Naive thymus-derived CD4-positive, alpha-beta T cell (primary cell): Measurements from ENCODE around the gene SOHLH1. TPM values are rescaled to one million over a fixed set of nuclear protein-coding genes. Genes with fewer than 3 reads are reported as not detected.
A peak's percentile ranks its signal among the peaks of the same experiment; 100 is the strongest.

Experiments
- ATAC-seq: fragments of 150-1000 bp; cut with Tn5 transposase; 2 replicates; pipeline ENCODE4 v1.10.0; 2021; ENCODE audit warnings: mild to moderate bottlenecking, moderate library complexity
- CTCF ChIA-PET: fragments of 350-600 bp; sonication (Branson Sonifier 250); formaldehyde crosslinking; loops from one replicate; lab custom pipeline; 2021; ENCODE audit warnings: antibody characterized with exemption; lab: Charles Lee
- POLR2A ChIA-PET: fragments of 350-600 bp; sonication (Branson Sonifier 250); formaldehyde crosslinking; loops from one replicate; lab custom pipeline; 2021; ENCODE audit warnings: antibody characterized with exemption, inconsistent platforms; lab: Charles Lee
- DNase-seq, 9 donors: peaks; one replicate each; pipeline versions ENCODE4 v3.0.0 to v3.0.0-alpha.2; 2020 to 2022; ENCODE audit warnings: mixed read lengths in 1 of 9
- H3K27ac ChIP-seq: one replicate; pipeline ENCODE4 v1.7.0; 2013; ENCODE audit warnings: mild to moderate bottlenecking, low read depth, low read length, moderate library complexity
- H3K27me3 ChIP-seq, 2 donors: one replicate each; pipeline ENCODE4 v1.7.0; 2013; ENCODE audit warnings: low read length in 2 of 2, mild to moderate bottlenecking in 2 of 2, moderate library complexity in 2 of 2; ENCODE audit not compliant: control insufficient read depth in 2 of 2, insufficient read depth in 2 of 2
- H3K36me3 ChIP-seq, 3 experiments: 1 replicate in 2 of 3; 2 replicates in 1 of 3; pipeline ENCODE4 v1.7.0; 2013; ENCODE audit warnings: low read length in 3 of 3, mild to moderate bottlenecking in 3 of 3, moderate library complexity in 1 of 3; ENCODE audit not compliant: insufficient read depth in 3 of 3, control insufficient read depth in 2 of 3
- H3K4me1 ChIP-seq, 2 donors: one replicate each; pipeline ENCODE4 v1.7.0; 2013; ENCODE audit warnings: low read length in 2 of 2, mild to moderate bottlenecking in 2 of 2, moderate library complexity in 1 of 2; ENCODE audit not compliant: control insufficient read depth in 2 of 2, insufficient read depth in 2 of 2
- H3K4me3 ChIP-seq: 2 replicates; pipeline ENCODE4 v1.7.0; 2013; ENCODE audit warnings: mild to moderate bottlenecking, low read length
- H3K9me3 ChIP-seq, 3 experiments: 1 replicate in 2 of 3; 2 replicates in 1 of 3; pipeline ENCODE4 v1.7.0; 2013; ENCODE audit warnings: low read length in 3 of 3; ENCODE audit not compliant: control insufficient read depth in 2 of 3
- H3K27ac Mint-ChIP-seq, 9 donors: one replicate each; pipeline ENCODE4 v1.8.0; 2020 to 2022; ENCODE audit warnings: mixed read lengths in 9 of 9, mild to moderate bottlenecking in 8 of 9, moderate library complexity in 5 of 9, inconsistent platforms in 2 of 9
- H3K27me3 Mint-ChIP-seq, 5 donors: one replicate each; pipeline ENCODE4 v1.8.0; 2021 to 2022; ENCODE audit warnings: mixed read lengths in 5 of 5, mild to moderate bottlenecking in 1 of 5
- H3K36me3 Mint-ChIP-seq, 5 donors: one replicate each; pipeline ENCODE4 v1.8.0; 2020 to 2022; ENCODE audit warnings: mixed read lengths in 5 of 5, mild to moderate bottlenecking in 3 of 5, inconsistent platforms in 1 of 5
- H3K4me1 Mint-ChIP-seq, 7 donors: one replicate each; pipeline ENCODE4 v1.8.0; 2020 to 2022; ENCODE audit warnings: mixed read lengths in 7 of 7, mild to moderate bottlenecking in 3 of 7, inconsistent platforms in 1 of 7
- H3K4me3 Mint-ChIP-seq, 10 donors: one replicate each; pipeline ENCODE4 v1.8.0; 2020 to 2022; ENCODE audit warnings: mild to moderate bottlenecking in 10 of 10, mixed read lengths in 10 of 10, moderate library complexity in 6 of 10, inconsistent platforms in 2 of 10
- H3K9me3 Mint-ChIP-seq, 11 donors: one replicate each; pipeline ENCODE4 v1.8.0; 2020 to 2022; ENCODE audit warnings: mixed read lengths in 11 of 11, mild to moderate bottlenecking in 4 of 11, inconsistent platforms in 1 of 11, moderate library complexity in 1 of 11
- intact Hi-C, 2 donors: fragments of 100-400 bp; cut with micrococcal nuclease; formaldehyde crosslinking; loops; one replicate each; pipeline ENCODE4 v1.15.1; 2023
- polyA plus RNA-seq, 2 donors: library from polyadenylated mRNA; unstranded; fragments of 300-500 nt; fragmentation: Illumina TruSeq; gene quantifications; one replicate each; pipeline ENCODE4 v1.2.3, GENCODE V29; 2021
- total RNA-seq, 6 experiments: library from RNA in 5 of 6; stranded (reverse) in 5 of 6; gene quantifications; 1 replicate in 5 of 6; 2 replicates in 1 of 6; pipeline ENCODE4 v1.2.3 and lab custom pipeline; 2021 to 2026

The SOHLH1 gene
- total and polyA plus RNA-seq, 7 experiments from 2014 or later: not detected

DNA sequence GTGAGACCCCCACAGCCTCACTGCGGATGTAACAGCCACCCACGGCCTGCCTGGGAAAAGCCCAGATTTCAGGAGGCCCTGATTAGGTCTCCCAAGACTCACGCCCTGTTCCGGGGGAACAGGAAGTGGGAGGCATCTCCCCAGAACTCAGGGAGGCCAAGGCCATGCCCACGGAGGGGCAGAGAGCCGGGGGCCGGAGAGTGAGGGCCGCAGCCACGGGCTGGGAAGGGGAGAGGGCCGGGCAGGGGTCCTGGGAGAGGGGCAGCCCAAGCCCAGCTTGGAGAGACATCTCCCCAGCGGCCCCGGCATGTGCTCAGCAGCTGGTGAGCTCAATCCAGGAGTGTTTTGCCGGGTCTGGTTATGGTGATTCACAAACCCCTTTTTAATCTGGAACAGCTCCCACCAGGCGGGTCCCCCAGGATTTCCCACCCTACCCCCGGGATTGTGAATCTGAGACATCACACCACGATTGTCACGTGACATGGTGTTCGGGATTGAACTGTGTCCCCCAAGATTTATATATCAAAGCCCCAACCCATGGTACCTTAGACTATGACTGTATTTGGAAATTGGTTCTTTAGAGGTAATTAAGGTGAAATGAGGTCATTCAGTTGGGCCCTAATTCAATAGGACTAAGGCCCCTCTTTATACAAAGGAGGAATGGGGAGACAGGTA, 29.3 kb upstream of the SOHLH1 start:
- Mint-ChIP-seq H3K36me3 (peaks cover 0 to 8% (median 0%) of the 10 kb centered on the region in 5 donors), H3K4me3 (no peak overlapping the region), H3K4me1 (peaks cover 0 to 3% (median 0%) of the 10 kb centered on the region in 7 donors), H3K9me3 (peaks cover 5 to 30% (median 18%) of the 10 kb centered on the region in 11 donors), H3K27me3 (peaks cover 0 to 37% (median 24%) of the 10 kb centered on the region in 5 donors), H3K27ac (peak overlapping the region in 1 of 9 donors; percentile 17)
- DNase-seq (no peak), ATAC-seq (no peak)
- ChIA-PET CTCF (no interaction called here), POLR2A (no interaction called here)
- Histone ChIP-seq H3K4me3 (no peak overlapping the region), H3K9me3 (peaks cover 0 to 5% (median 0%) of the 10 kb centered on the region in 3 experiments), H3K27me3 (no peaks in the 10 kb centered on the region), H3K4me1 (no peaks in the 10 kb centered on the region), H3K36me3 (no peaks in the 10 kb centered on the region), H3K27ac (no peak overlapping the region)
- intact Hi-C loops: no loop called here

DNA sequence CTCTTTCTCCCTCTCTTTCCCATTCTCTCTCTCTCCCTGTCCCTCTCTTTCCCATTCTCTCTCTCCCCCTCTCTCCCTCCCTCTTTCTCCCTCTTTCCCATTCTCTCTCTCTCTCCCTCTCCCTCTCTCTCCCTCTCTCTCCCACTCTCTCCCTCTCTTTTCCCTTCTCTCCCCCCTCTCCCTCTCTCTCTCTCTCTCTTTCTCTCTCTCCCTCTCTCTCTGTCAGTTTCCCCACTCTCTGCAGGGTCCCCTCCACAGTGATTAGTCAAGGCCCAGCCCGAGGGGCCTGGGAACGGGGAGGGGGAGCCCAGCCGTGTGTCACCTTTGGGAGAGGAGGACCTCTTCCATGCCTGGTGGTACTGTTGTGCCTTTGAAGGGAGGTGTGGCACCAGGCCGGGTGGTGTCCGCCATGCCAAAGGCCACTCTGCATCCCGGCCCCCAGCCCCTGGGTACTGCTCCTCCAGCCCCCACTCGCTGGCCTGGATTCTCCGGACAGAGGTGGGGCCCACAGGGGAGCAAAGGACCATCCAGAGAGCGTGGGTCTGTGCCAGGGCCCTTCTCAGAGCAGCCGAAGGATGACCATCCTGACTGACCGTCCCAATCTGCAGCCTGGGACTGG, 28.1 kb upstream of the SOHLH1 start:
- peaks cover 0 to 37% (median 22%) of the 10 kb centered on the region in 5 donors for H3K27me3 Mint-ChIP-seq
- Histone ChIP-seq H3K27ac (no peak overlapping the region), H3K36me3 (no peaks in the 10 kb centered on the region), H3K4me3 (no peak overlapping the region), H3K27me3 (no peaks in the 10 kb centered on the region), H3K9me3 (peaks cover 0 to 5% (median 0%) of the 10 kb centered on the region in 3 experiments), H3K4me1 (no peaks in the 10 kb centered on the region)
- no peak overlapping the region for H3K27ac Mint-ChIP-seq
- ChIA-PET CTCF (no interaction called here), POLR2A (no interaction called here)
- H3K4me3 Mint-ChIP-seq: no peak overlapping the region
- intact Hi-C loops: no loop called here
- DNase-seq (no peak), ATAC-seq (no peak)
- H3K9me3 Mint-ChIP-seq: peaks cover 5 to 24% (median 14%) of the 10 kb centered on the region in 11 donors
- peaks cover 0 to 3% (median 0%) of the 10 kb centered on the region in 7 donors for H3K4me1 Mint-ChIP-seq
- peaks cover 0 to 8% (median 0%) of the 10 kb centered on the region in 5 donors for H3K36me3 Mint-ChIP-seq

DNA sequence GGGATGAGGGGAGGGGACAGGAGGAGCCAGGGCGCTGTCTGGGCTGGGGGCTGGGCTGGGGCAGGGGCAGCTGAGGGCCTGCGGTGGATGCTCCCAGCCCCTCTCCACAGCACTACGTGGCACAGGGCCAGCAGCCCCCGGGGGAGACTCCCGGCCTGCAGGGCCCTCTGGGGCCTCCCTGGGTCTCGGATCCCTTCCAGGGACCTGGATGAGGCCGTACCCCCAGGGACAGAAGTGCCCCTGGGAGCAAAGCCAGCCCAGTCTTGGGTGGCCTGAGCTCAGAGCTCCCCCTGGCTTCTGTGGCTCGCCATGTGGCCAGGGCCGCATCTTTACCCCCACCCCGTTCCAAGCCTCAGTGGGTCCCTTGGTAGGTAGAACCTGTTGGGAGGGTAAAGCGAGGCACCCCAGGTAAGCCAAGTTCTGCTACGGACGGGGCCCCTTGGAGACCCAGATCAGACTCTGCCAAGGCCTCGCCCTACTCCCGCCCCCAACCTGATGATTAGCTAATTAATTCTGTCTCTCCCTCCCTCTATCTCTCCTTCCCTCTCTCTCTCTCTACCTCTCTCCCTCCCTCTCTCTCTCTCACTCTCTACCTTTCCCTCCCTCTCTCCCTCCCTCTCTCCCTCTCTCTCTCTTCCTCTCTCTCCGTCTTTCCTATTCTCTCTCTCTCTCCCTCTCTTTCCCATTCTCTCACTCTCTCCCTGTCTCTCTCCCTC, 27.0 kb upstream of the SOHLH1 start:
- no peak overlapping the region for H3K27ac Mint-ChIP-seq
- no peaks in the 10 kb centered on the region for H3K36me3 ChIP-seq
- ATAC-seq: no peak
- H3K4me1 ChIP-seq: no peaks in the 10 kb centered on the region
- DNase-seq: no peak
- ChIA-PET POLR2A (no interaction called here), CTCF (no interaction called here)
- no peaks in the 10 kb centered on the region for H3K27me3 ChIP-seq
- H3K4me1 Mint-ChIP-seq: peaks cover 0 to 3% (median 0%) of the 10 kb centered on the region in 7 donors
- peaks cover 0 to 8% (median 0%) of the 10 kb centered on the region in 5 donors for H3K36me3 Mint-ChIP-seq
- H3K27me3 Mint-ChIP-seq: peaks cover 0 to 37% (median 22%) of the 10 kb centered on the region in 5 donors
- peaks cover 4 to 16% (median 9%) of the 10 kb centered on the region in 11 donors for H3K9me3 Mint-ChIP-seq
- H3K9me3 ChIP-seq: peaks cover 0 to 2% (median 0%) of the 10 kb centered on the region in 3 experiments
- no peak overlapping the region for H3K4me3 ChIP-seq
- H3K4me3 Mint-ChIP-seq: no peak overlapping the region
- no peak overlapping the region for H3K27ac ChIP-seq
- intact Hi-C loops: no loop called here

DNA sequence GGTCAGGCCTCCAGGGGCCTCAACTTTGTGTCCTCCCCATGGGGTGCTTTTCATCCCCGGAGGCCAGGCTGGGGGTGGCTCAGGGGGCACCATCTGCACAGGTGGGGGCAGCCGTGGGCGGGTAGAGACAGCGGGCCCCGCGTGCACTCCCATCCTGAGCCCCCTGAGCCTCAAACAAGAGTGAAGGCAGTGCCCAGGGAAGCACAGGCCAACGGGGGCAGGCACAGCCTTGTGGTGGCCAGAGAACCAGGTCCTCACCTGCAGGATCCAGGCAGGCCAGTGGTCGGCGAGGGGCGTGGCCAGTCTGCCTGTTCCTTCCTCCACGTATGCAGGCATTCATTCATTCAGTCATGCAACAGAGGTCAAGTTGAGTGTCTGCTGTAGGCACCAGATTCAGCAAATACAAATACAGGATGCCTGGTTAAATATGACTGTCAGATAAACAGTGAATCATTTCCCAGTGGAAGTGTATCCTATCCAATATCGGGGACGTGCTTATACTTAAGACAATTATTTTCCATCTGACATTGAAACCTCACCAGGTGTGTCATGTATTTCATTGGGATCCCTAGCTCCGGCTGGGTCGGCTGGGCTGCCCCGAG, 25.0 kb upstream of the SOHLH1 start:
- Histone ChIP-seq H3K27me3 (no peaks in the 10 kb centered on the region), H3K4me1 (no peaks in the 10 kb centered on the region), H3K27ac (no peak overlapping the region), H3K9me3 (no peaks in the 10 kb centered on the region), H3K36me3 (no peaks in the 10 kb centered on the region), H3K4me3 (no peak overlapping the region)
- Mint-ChIP-seq H3K4me3 (no peak overlapping the region), H3K27ac (no peak overlapping the region), H3K36me3 (peaks cover 0 to 4% (median 0%) of the 10 kb centered on the region in 5 donors), H3K27me3 (peaks cover 0 to 29% (median 15%) of the 10 kb centered on the region in 5 donors), H3K4me1 (peaks cover 0 to 2% (median 0%) of the 10 kb centered on the region in 7 donors), H3K9me3 (peaks cover 0 to 5% (median 0%) of the 10 kb centered on the region in 11 donors)
- ATAC-seq: no peak
- DNase-seq: no peak
- ChIA-PET POLR2A (no interaction called here), CTCF (no interaction called here)
- intact Hi-C loops: no loop called here

DNA sequence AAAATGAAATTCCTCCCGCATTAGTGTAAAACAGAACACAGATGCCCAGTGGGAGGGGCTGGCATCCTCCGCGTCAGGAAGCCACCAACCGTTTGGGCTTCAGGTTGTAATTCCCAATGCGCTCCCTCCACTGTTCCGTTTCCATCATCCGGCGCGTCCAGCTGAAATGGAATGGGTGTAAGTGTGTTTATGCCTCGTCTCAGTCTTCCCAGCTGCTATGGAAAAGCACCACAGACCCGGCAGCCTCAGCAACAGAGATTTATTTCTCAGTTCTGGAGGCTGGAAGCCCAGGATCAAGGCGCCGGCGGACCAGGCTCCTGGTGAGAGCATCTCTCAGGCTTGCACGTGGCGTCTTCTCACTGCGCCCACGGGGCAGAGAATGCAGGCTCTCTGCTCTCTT, 23.1 kb upstream of the SOHLH1 start:
- no peak overlapping the region for H3K4me3 Mint-ChIP-seq
- no peaks in the 10 kb centered on the region for H3K36me3 Mint-ChIP-seq
- peaks cover 0 to 28% (median 5%) of the 10 kb centered on the region in 5 donors for H3K27me3 Mint-ChIP-seq
- Histone ChIP-seq H3K9me3 (no peaks in the 10 kb centered on the region), H3K27me3 (no peaks in the 10 kb centered on the region), H3K4me1 (no peaks in the 10 kb centered on the region), H3K27ac (no peak overlapping the region), H3K36me3 (no peaks in the 10 kb centered on the region), H3K4me3 (no peak overlapping the region)
- H3K4me1 Mint-ChIP-seq: peaks cover 0 to 2% (median 0%) of the 10 kb centered on the region in 7 donors
- DNase-seq (no peak), ATAC-seq (no peak)
- CTCF ChIA-PET: no interaction called here
- POLR2A ChIA-PET: no interaction called here
- intact Hi-C loops: no loop called here
- no peak overlapping the region for H3K27ac Mint-ChIP-seq
- H3K9me3 Mint-ChIP-seq: no peaks in the 10 kb centered on the region

DNA sequence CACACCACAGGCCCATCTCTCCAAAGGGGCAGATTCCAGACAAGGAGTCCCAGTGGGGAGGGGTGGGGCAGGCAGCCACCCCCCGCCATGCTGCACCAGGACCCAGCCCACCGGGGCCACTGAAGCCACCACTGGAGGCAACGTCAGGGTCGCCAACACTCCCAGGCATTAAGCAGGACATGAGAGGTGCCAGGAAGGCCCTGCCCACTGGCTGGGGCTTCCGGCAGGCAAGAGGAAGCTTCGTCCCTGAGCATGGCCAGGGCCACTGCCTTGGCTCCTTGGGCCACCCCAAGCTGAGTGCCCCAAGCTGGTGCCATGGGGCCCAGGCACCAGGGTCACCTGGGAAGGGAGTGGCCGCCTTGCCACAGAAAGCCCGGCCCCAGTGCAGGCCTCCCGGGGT, 20.2 kb upstream of the SOHLH1 start:
- ATAC-seq (no peak), DNase-seq (no peak)
- Mint-ChIP-seq H3K4me3 (no peak overlapping the region), H3K9me3 (no peaks in the 10 kb centered on the region), H3K4me1 (peaks cover 0 to 6% (median 4%) of the 10 kb centered on the region in 7 donors), H3K27ac (no peak overlapping the region), H3K36me3 (no peaks in the 10 kb centered on the region), H3K27me3 (peaks cover 14 to 32% (median 20%) of the 10 kb centered on the region in 5 donors)
- Histone ChIP-seq H3K36me3 (no peaks in the 10 kb centered on the region), H3K27ac (no peak overlapping the region), H3K4me1 (no peaks in the 10 kb centered on the region), H3K27me3 (no peaks in the 10 kb centered on the region), H3K4me3 (no peak overlapping the region), H3K9me3 (no peaks in the 10 kb centered on the region)
- CTCF ChIA-PET: no interaction called here
- POLR2A ChIA-PET: no interaction called here
- intact Hi-C loops: no loop called here
